Esophagus muscularis mucosa (tissue), 4 donors: Measurements from ENCODE around the gene FGFBP1. TPM values are rescaled to one million over a fixed set of nuclear protein-coding genes. Genes with fewer than 3 reads are reported as not detected.

Source experiments
- DNase-seq: peaks from one replicate; pipeline ENCODE4 v3.0.0-alpha.2; 2017; ENCODE audit errors: extremely low spot score
- H3K27ac ChIP-seq, 4 donors: fragments of 200-600 bp; sonication (generic); replicated peaks in 1 of 4; 1 replicate in 3 of 4; 2 replicates in 1 of 4; pipeline ENCODE4 v1.5.1; 2016 to 2019; ENCODE audit warnings: mild to moderate bottlenecking in 1 of 4
- H3K27me3 ChIP-seq, 4 donors: fragments of 200-600 bp; sonication (generic); one replicate each; pipeline versions ENCODE4 v1.5.1 to v1.6.0; 2016 to 2019
- H3K36me3 ChIP-seq, 4 donors: fragments of 200-600 bp; sonication (generic); one replicate each; pipeline ENCODE4 v1.5.1; 2016 to 2019
- H3K4me1 ChIP-seq, 4 donors: fragments of 200-600 bp; sonication (generic); one replicate each; pipeline ENCODE4 v1.5.1; 2016 to 2019
- H3K4me3 ChIP-seq, 4 donors: fragments of 200-600 bp; sonication (generic); 1 replicate in 2 of 4; 2 replicates in 2 of 4; pipeline ENCODE4 v1.5.1; 2016 to 2019; ENCODE audit warnings: mild to moderate bottlenecking in 4 of 4, moderate library complexity in 1 of 4
- H3K9me3 ChIP-seq, 4 donors: fragments of 200-600 bp; sonication (generic); 1 replicate in 3 of 4; 2 replicates in 1 of 4; pipeline ENCODE4 v1.5.1; 2016 to 2019
- EP300 ChIP-seq: sonication (generic); formaldehyde crosslinking; IDR thresholded peaks from one replicate; pipeline ENCODE4 v1.6.1; 2017; ENCODE audit warnings: antibody characterized with exemption
- POLR2A ChIP-seq: fragments of 450-650 bp; IDR thresholded peaks from one replicate; pipeline ENCODE4 v1.6.1; 2017; ENCODE audit warnings: antibody characterized with exemption, moderate library complexity, mild to moderate bottlenecking, low read depth
- POLR2AphosphoS5 ChIP-seq, 2 donors: sonication (generic); formaldehyde crosslinking; IDR thresholded peaks; one replicate each; pipeline ENCODE4 v1.6.1; 2017; ENCODE audit warnings: antibody characterized with exemption in 2 of 2
- WGBS: methylation state at CpG from one replicate; pipeline ENCODE4 v1.1.5; 2018; 5-methylcytosine and 5-hydroxymethylcytosine counted together
- intact Hi-C: fragments of 100-400 bp; cut with DNase I; formaldehyde crosslinking; loops from one replicate; pipeline ENCODE4 v1.15.1; 2023
- total RNA-seq, 4 donors: library from RNA; depleted of rRNA; stranded (reverse); fragments of >200 nt; gene quantifications; one replicate each; pipeline versions ENCODE4 v1.1.0 to v1.2.1, GENCODE V29; 2016
- TF ChIP-seq, protein P1 (sequence below), 3 experiments: fragments of 200-600 bp in 2 of 3; fragments of 450-650 bp in 1 of 3; sonication (generic) in 2 of 3; IDR thresholded peaks; one replicate each; pipeline ENCODE4 v1.5.1; 2017 to 2019; ENCODE audit warnings: antibody characterized with exemption in 3 of 3, mild to moderate bottlenecking in 2 of 3, moderate library complexity in 1 of 3

FGFBP1 gene
- total RNA-seq, 4 donors from 2014 or later: 0.33 to 0.92 (median 0.52) TPM; not detected in 1

GRCh38 chr4:15934259-15934658, 4.3 kb downstream of the FGFBP1 start:
- peaks cover 0 to 23% (median 14%) of the 10 kb centered on the region in 4 donors for H3K4me1 ChIP-seq
- H3K4me3 ChIP-seq: no peak overlapping the region
- no peaks in the 10 kb centered on the region for H3K9me3 ChIP-seq
- TF ChIP-seq EP300: no peak
- intact Hi-C loops: no loop called here
- H3K36me3 ChIP-seq: no peaks in the 10 kb centered on the region
- 83% methylated on average over 3 of the region's 3 CpGs for WGBS
- no peak for DNase-seq
- no peaks in the 10 kb centered on the region for H3K27me3 ChIP-seq
- H3K27ac ChIP-seq: no peak overlapping the region

GRCh38 chr4:15931451-15932210, 6.9 kb downstream of the FGFBP1 start:
- intact Hi-C loops: no loop called here
- Histone ChIP-seq H3K27ac (no peak overlapping the region), H3K36me3 (no peaks in the 10 kb centered on the region), H3K27me3 (no peaks in the 10 kb centered on the region), H3K4me1 (peaks cover 0 to 22% (median 19%) of the 10 kb centered on the region in 4 donors), H3K9me3 (no peaks in the 10 kb centered on the region), H3K4me3 (no peak overlapping the region)
- DNase-seq: no peak
- WGBS: 97% methylated on average over 5 of the region's 5 CpGs
- TF ChIP-seq, protein P1, sequence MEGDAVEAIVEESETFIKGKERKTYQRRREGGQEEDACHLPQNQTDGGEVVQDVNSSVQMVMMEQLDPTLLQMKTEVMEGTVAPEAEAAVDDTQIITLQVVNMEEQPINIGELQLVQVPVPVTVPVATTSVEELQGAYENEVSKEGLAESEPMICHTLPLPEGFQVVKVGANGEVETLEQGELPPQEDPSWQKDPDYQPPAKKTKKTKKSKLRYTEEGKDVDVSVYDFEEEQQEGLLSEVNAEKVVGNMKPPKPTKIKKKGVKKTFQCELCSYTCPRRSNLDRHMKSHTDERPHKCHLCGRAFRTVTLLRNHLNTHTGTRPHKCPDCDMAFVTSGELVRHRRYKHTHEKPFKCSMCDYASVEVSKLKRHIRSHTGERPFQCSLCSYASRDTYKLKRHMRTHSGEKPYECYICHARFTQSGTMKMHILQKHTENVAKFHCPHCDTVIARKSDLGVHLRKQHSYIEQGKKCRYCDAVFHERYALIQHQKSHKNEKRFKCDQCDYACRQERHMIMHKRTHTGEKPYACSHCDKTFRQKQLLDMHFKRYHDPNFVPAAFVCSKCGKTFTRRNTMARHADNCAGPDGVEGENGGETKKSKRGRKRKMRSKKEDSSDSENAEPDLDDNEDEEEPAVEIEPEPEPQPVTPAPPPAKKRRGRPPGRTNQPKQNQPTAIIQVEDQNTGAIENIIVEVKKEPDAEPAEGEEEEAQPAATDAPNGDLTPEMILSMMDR (IDR thresholded peaks at IDR 0.05): no peak
- TF ChIP-seq POLR2AphosphoS5 (IDR thresholded peaks at IDR 0.05) (no peak), POLR2A (no peak), EP300 (no peak)

DNA sequence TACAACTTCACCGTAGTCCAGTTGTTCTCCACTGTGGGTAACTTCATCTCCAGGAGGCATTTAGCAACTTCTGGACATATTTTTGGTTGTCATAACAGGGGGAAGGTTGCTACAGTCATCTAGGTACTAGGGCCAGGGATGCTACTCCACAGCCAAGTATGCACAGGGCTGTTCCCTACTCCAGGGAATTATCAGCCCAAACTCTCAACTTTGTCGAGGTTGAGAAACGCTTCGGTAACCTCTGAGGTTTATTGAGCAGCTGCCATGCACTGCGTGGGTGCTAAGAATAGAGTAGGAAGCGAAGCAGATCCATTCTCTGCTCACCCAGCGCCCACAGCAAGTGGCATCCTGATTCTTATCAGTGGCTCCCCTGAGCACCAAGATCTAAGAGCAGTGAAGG, 8.2 kb downstream of the FGFBP1 start:
- no peaks in the 10 kb centered on the region for H3K27me3 ChIP-seq
- no peak overlapping the region for H3K27ac ChIP-seq
- H3K36me3 ChIP-seq: no peaks in the 10 kb centered on the region
- H3K4me1 ChIP-seq: peaks cover 0 to 22% (median 19%) of the 10 kb centered on the region in 4 donors
- H3K9me3 ChIP-seq: no peaks in the 10 kb centered on the region
- TF ChIP-seq EP300 (no peak), POLR2AphosphoS5 (IDR thresholded peaks at IDR 0.05) (peak in 1 of 2 donors; percentile 16)
- 88% methylated on average over 4 of the region's 7 CpGs for WGBS
- H3K4me3 ChIP-seq: no peak overlapping the region
- no peak for DNase-seq
- intact Hi-C loops: no loop called here

- no peaks in the 10 kb centered on the region for H3K36me3 ChIP-seq
- H3K27ac ChIP-seq: no peak overlapping the region
- intact Hi-C loops: no loop called here
- no peaks in the 10 kb centered on the region for H3K27me3 ChIP-seq
- peaks cover 0 to 22% (median 19%) of the 10 kb centered on the region in 4 donors for H3K4me1 ChIP-seq
- no peak overlapping the region for H3K4me3 ChIP-seq
- DNase-seq: no peak
- no peak for TF ChIP-seq POLR2A
- TF ChIP-seq, protein P1 (IDR thresholded peaks at IDR 0.05): no peak
- TF ChIP-seq EP300: no peak
- no peak for TF ChIP-seq POLR2AphosphoS5 (IDR thresholded peaks at IDR 0.05)
- 71% methylated on average over 3 of the region's 3 CpGs for WGBS
- H3K9me3 ChIP-seq: no peaks in the 10 kb centered on the region
These were observed 9.0 kb downstream of the FGFBP1 start for GRCh38 chr4:15929540-15929939.

- no peaks in the 10 kb centered on the region for H3K36me3 ChIP-seq
- no peak overlapping the region for H3K27ac ChIP-seq
- no peak overlapping the region for H3K4me3 ChIP-seq
- no peak for DNase-seq
- no peak for TF ChIP-seq POLR2A
- TF ChIP-seq, protein P1 (IDR thresholded peaks at IDR 0.05): no peak
- no peak for TF ChIP-seq EP300
- no peak for TF ChIP-seq POLR2AphosphoS5 (IDR thresholded peaks at IDR 0.05)
- intact Hi-C loops: no loop called here
- 40% methylated on average over 3 of the region's 5 CpGs for WGBS
- no peaks in the 10 kb centered on the region for H3K9me3 ChIP-seq
- H3K4me1 ChIP-seq: peaks cover 0 to 22% (median 19%) of the 10 kb centered on the region in 4 donors
- H3K27me3 ChIP-seq: no peaks in the 10 kb centered on the region
These were observed 9.7 kb downstream of the FGFBP1 start for GRCh38 chr4:15928883-15929282.

- H3K9me3 ChIP-seq: no peaks in the 10 kb centered on the region
- intact Hi-C loops: no loop called here
- H3K4me1 ChIP-seq: peaks cover 0 to 23% (median 20%) of the 10 kb centered on the region in 4 donors
- DNase-seq: no peak
- no peaks in the 10 kb centered on the region for H3K27me3 ChIP-seq
- no peaks in the 10 kb centered on the region for H3K36me3 ChIP-seq
- 65% methylated on average over 7 of the region's 7 CpGs for whole genome bisulfite sequencing
- H3K4me3 ChIP-seq: no peak overlapping the region
- no peak for TF ChIP-seq POLR2A
- no peak for TF ChIP-seq EP300
- TF ChIP-seq POLR2AphosphoS5 (IDR thresholded peaks at IDR 0.05): no peak
- TF ChIP-seq, protein P1 (IDR thresholded peaks at IDR 0.05): no peak
- no peak overlapping the region for H3K27ac ChIP-seq
These were observed 12.1 kb downstream of the FGFBP1 start for GRCh38 chr4:15926486-15926885.
